H7 (cell line): ENCODE data around the gene RAB14. TPM values are rescaled to one million over a fixed set of nuclear protein-coding genes. Genes with fewer than 3 reads are reported as not detected.

Experiments
- DNase-seq: peaks from one replicate; pipeline ENCODE4 v3.0.0; 2012
- H3K27me3 ChIP-seq: 2 replicates; pipeline ENCODE4 v1.6.0; 2011; ENCODE audit warnings: mild to moderate bottlenecking, low read length; ENCODE audit not compliant: control insufficient read depth, insufficient read depth
- H3K36me3 ChIP-seq: replicated peaks from 2 replicates; pipeline ENCODE4 v1.5.1; 2011; ENCODE audit warnings: low read length; ENCODE audit not compliant: control insufficient read depth, insufficient read depth
- H3K4me3 ChIP-seq: 2 replicates; pipeline ENCODE4 v1.5.1; 2011; ENCODE audit warnings: low read depth, mild to moderate bottlenecking, control low read depth, low read length, moderate library complexity; ENCODE audit not compliant: insufficient read depth
- total RNA-seq: library from RNA; depleted of rRNA; stranded (reverse); fragments of >200 nt; shearing (Covaris generic); gene quantifications from 2 replicates; pipeline ENCODE4 v1.2.3, GENCODE V29; 2014; rRNA removed

The RAB14 gene
- total RNA-seq, result 19.5 and 22.1 TPM in 2 replicates

GRCh38 chr9:121201738-121202533 is at the start of gene RAB14:
Gene RAB14, minus strand, starts transcription at chr9:121201869. Its CDS starts 8,457 bp downstream, at chr9:121193412.
- DNase-seq, result peak; percentile 99
- H3K27me3 ChIP-seq, result peaks cover 2% of the 10 kb centered on the region; the same call in 1 of the 2 replicates
- H3K36me3 ChIP-seq, result no peaks in the 10 kb centered on the region
- H3K4me3 ChIP-seq, result peak within 1 kb of the TSS; percentile 81

- Histone ChIP-seq H3K27me3 (peaks cover 11% of the 10 kb centered on the region; the same call in 1 of the 2 replicates), H3K36me3 (no peaks in the 10 kb centered on the region), H3K4me3 (no peak overlapping the region)
- DNase-seq, result no peak
These were observed 47.9 kb upstream of the RAB14 start for GRCh38 chr9:121249563-121249962.

- H3K36me3 ChIP-seq, result no peaks in the 10 kb centered on the region
- H3K27me3 ChIP-seq, result no peaks in the 10 kb centered on the region
- no peak overlapping the region for H3K4me3 ChIP-seq
- no peak for DNase-seq
These were observed 45.3 kb upstream of the RAB14 start for GRCh38 chr9:121246821-121247561.

- no peaks in the 10 kb centered on the region; the same call in 1 of the 2 replicates for H3K27me3 ChIP-seq
- no peak overlapping the region for H3K4me3 ChIP-seq
- H3K36me3 ChIP-seq, result no peaks in the 10 kb centered on the region
- no peak for DNase-seq
These were observed 41.3 kb upstream of the RAB14 start for GRCh38 chr9:121242959-121243346.

GRCh38 chr9:121242219-121242958 is 40.7 kb upstream of the RAB14 start:
- no peak overlapping the region for H3K4me3 ChIP-seq
- no peaks in the 10 kb centered on the region; the same call in 1 of the 2 replicates for H3K27me3 ChIP-seq
- DNase-seq, result no peak
- no peaks in the 10 kb centered on the region for H3K36me3 ChIP-seq

- Histone ChIP-seq H3K4me3 (no peak overlapping the region), H3K36me3 (no peaks in the 10 kb centered on the region), H3K27me3 (no peaks in the 10 kb centered on the region; the same call in 1 of the 2 replicates)
- no peak for DNase-seq
These were observed 38.9 kb upstream of the RAB14 start for GRCh38 chr9:121240472-121241135.

- no peak for DNase-seq
- no peaks in the 10 kb centered on the region for H3K36me3 ChIP-seq
- H3K27me3 ChIP-seq, result no peaks in the 10 kb centered on the region; the same call in 1 of the 2 replicates
- H3K4me3 ChIP-seq, result no peak overlapping the region
These were observed 38.2 kb upstream of the RAB14 start for GRCh38 chr9:121239851-121240250.

- no peak overlapping the region for H3K4me3 ChIP-seq
- no peak for DNase-seq
- no peaks in the 10 kb centered on the region for H3K36me3 ChIP-seq
- no peaks in the 10 kb centered on the region; the same call in 1 of the 2 replicates for H3K27me3 ChIP-seq
These were observed 37.4 kb upstream of the RAB14 start for GRCh38 chr9:121239071-121239470.

GRCh38 chr9:121237916-121238315 is 36.2 kb upstream of the RAB14 start:
- no peaks in the 10 kb centered on the region for H3K36me3 ChIP-seq
- H3K4me3 ChIP-seq, result no peak overlapping the region
- no peak for DNase-seq
- no peaks in the 10 kb centered on the region; the same call in 1 of the 2 replicates for H3K27me3 ChIP-seq

GRCh38 chr9:121235512-121235911 is 33.8 kb upstream of the RAB14 start:
- no peak for DNase-seq
- Histone ChIP-seq H3K36me3 (no peaks in the 10 kb centered on the region), H3K27me3 (no peaks in the 10 kb centered on the region; the same call in 1 of the 2 replicates), H3K4me3 (no peak overlapping the region)

GRCh38 chr9:121234832-121235161 is 33.1 kb upstream of the RAB14 start:
- Histone ChIP-seq H3K27me3 (no peaks in the 10 kb centered on the region; the same call in 1 of the 2 replicates), H3K36me3 (no peaks in the 10 kb centered on the region)
- no peak for DNase-seq

GRCh38 chr9:121233906-121234831 is 32.5 kb upstream of the RAB14 start:
- no peak overlapping the region for H3K4me3 ChIP-seq
- H3K36me3 ChIP-seq, result no peaks in the 10 kb centered on the region
- no peak for DNase-seq
- no peaks in the 10 kb centered on the region; the same call in 1 of the 2 replicates for H3K27me3 ChIP-seq

More at GRCh38 chr9:121234832-121235161, 33.1 kb upstream of the RAB14 start:
- H3K4me3 ChIP-seq, result no peak overlapping the region

GRCh38 chr9:121232251-121232650 is 30.6 kb upstream of the RAB14 start:
- Histone ChIP-seq H3K36me3 (no peaks in the 10 kb centered on the region), H3K4me3 (no peak overlapping the region), H3K27me3 (no peaks in the 10 kb centered on the region; the same call in 1 of the 2 replicates)
- no peak for DNase-seq
